ENCODE data around the gene SOD3.

- TF ChIP-seq CTCF (IDR thresholded peaks at IDR 0.05 in 8 of 11, conservative IDR thresholded peaks at IDR 0.05 in 3 of 11) (no peak), POLR2A (IDR thresholded peaks at IDR 0.05) (no peak)
These were observed 29.3 kb downstream of the SOD3 start for GRCh38 chr4:24824720-24825119.

Data from spleen (tissue), 7 donors.